SK-N-MC (cell line): ENCODE results near the gene KCNJ15.

Source experiments
- DNase-seq: peaks from one replicate; pipeline ENCODE4 v3.0.0-alpha.2; 2011; ENCODE audit warnings: low read depth, low spot score
- H3K27ac ChIP-seq: fragments of 200-600 bp; sonication (generic); 2 replicates; pipeline ENCODE4 v1.5.1; 2016; ENCODE audit warnings: mixed run types
- H3K36me3 ChIP-seq: fragments of 200-600 bp; sonication (generic); 2 replicates; pipeline ENCODE4 v1.6.1; 2017; ENCODE audit warnings: antibody characterized with exemption, low read length, mixed read lengths; ENCODE audit not compliant: insufficient read depth
- H3K4me3 ChIP-seq: fragments of 200-600 bp; sonication (generic); 2 replicates; pipeline ENCODE4 v1.5.1; 2016
- H3K9ac ChIP-seq: fragments of 200-600 bp; sonication (generic); 2 replicates; pipeline ENCODE4 v1.8.0; 2017; ENCODE audit warnings: mixed run types, mixed read lengths; ENCODE audit not compliant: insufficient read length
- H3K9me3 ChIP-seq: fragments of 200-600 bp; sonication (generic); 2 replicates; pipeline ENCODE4 v1.6.1; 2017; ENCODE audit warnings: low read depth, mild to moderate bottlenecking, antibody characterized with exemption, low read length, moderate library complexity, mixed read lengths
- EZH2 ChIP-seq: fragments of 200-600 bp; sonication (generic); IDR thresholded peaks from one replicate; pipeline ENCODE4 v1.6.1; 2017; ENCODE audit warnings: antibody characterized with exemption
- FOXP2 ChIP-seq: optimal IDR thresholded peaks from 2 replicates; pipeline ENCODE3; 2011; ENCODE audit warnings: mild to moderate bottlenecking, moderate library complexity; ENCODE audit not compliant: insufficient read depth; ENCODE audit errors: extremely low read length, control extremely low read depth
- POLR2AphosphoS5 ChIP-seq: IDR thresholded peaks from 2 replicates; pipeline ENCODE4 v1.6.1; 2012; ENCODE audit warnings: mild to moderate bottlenecking, low read depth, low read length, borderline replicate concordance

Gene KCNJ15

DNA sequence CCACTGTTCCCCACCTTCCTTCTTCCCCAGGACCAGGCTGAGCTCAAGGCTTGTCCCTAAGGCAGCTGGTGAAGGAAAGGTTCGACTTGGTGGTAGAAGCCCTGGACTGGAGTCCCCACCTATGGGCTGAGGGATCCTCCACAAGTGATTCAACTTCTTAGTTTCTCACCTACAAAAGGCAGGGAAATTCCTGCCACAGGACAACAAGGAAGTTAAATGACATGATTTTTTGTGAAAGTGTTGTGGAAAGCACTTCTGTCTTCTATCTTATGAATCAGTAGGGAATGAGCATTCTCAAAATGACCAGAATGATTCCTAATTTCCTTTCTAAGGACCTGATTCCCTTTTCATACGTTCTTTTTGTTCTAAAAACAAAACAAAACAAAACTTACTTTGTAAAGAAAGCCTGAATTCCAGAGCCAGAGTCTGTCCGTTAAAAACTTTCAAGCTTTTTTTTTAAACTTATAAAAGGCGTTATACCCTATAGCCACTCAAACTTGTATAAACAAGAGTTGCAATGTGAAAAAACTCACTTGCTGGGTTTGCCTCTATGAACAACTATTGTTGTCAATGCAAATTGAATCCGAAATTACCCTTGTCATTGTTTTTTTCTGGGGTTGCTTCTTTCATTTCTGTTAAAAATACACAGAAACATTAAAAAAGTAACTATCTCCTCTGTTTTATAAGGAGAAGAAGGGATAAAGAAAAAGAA, 12.2 kb downstream of the KCNJ15 start:
- H3K36me3 ChIP-seq: no peaks in the 10 kb centered on the region
- H3K27ac ChIP-seq: no peak overlapping the region
- no peaks in the 10 kb centered on the region for H3K9me3 ChIP-seq
- TF ChIP-seq POLR2AphosphoS5 (no peak), FOXP2 (no peak), EZH2 (no peak)
- no peak overlapping the region for H3K4me3 ChIP-seq
- no peak for DNase-seq
- no peak overlapping the region for H3K9ac ChIP-seq

DNA sequence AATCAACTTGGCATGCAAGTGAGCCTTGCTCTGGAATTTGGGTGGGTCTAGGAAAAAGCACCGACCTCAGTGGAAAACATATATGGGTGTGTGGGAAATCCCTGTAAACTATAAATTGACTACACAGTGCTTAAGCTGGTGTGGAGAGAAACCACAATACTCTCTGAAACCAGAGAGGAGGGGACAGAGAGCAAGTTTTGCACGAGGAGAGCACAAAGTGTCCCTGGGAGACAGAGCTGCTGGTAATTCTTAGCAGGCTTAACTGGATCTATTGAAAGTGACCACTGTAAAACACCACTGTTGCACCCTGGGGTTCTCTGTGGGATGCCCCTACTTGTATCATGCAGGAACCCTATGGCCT, 12.8 kb downstream of the KCNJ15 start:
- Histone ChIP-seq H3K36me3 (no peaks in the 10 kb centered on the region), H3K9me3 (no peaks in the 10 kb centered on the region), H3K9ac (no peak overlapping the region), H3K27ac (no peak overlapping the region), H3K4me3 (no peak overlapping the region)
- TF ChIP-seq FOXP2: no peak
- TF ChIP-seq POLR2AphosphoS5: no peak
- no peak for TF ChIP-seq EZH2
- DNase-seq: no peak

DNA sequence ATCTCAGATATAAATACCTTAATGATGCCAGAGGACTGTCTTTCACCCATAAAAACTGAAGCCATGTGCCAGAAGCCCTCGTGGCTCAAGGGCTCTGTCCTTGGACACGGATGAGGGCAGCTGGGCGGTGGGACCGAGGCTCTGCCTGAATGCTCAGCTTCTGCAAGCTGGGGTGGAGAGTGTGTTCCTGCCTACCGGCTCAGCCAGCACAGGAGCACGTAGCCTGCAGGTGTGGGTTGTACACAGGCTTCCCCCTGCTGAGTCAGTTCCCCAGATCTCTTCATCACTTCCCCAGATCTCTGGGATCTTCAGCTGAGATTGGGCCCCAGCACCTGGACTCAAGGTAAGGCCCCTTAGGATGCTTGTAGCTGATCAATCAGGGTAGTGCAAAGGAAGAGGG, 15.4 kb downstream of the KCNJ15 start:
- TF ChIP-seq EZH2 (no peak), FOXP2 (no peak), POLR2AphosphoS5 (no peak)

DNA sequence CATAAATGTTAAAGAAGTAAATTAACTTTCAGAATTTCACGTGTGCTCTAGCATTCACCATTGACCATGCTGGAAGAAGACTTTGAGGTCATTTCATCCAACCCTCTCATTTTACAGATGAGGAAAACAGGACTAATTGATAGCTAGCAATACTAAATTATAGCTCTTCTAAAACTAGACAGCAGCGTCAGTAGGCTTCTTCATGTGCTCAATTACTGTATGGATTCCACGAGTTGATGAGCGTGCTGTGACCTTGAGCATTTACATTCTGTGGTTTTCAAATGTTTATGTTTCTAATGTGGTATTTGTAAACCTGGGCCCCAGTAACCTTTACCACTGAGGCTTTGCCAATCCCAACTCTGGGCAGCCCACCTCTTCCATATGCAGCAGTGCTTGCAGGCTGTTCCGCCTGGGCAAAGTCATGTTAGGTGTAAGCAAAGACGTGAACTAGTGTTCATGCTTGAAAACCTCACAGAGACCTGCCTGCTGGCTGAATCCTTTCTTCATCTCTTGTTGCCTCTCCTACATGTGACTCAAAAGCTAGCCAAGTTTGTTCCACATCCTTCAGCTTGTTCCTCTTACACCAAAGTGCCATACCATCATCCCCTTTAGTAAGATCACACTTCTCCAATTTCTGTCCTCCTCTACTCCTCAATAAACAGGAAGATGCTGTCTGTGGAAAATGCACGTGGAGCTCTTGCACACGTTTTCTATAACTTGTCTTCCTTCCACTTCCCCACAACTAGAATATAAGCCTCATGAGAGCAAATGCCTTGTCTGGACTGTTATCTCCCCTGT, 17.2 kb downstream of the KCNJ15 start:
- TF ChIP-seq FOXP2: no peak
- TF ChIP-seq EZH2: no peak
- TF ChIP-seq POLR2AphosphoS5: no peak
- no peak overlapping the region for H3K9ac ChIP-seq
- H3K36me3 ChIP-seq: no peaks in the 10 kb centered on the region
- no peak overlapping the region for H3K4me3 ChIP-seq
- no peaks in the 10 kb centered on the region for H3K9me3 ChIP-seq
- no peak for DNase-seq
- H3K27ac ChIP-seq: no peak overlapping the region

More for the DNA sequence above, 15.4 kb downstream of the KCNJ15 start:
- no peaks in the 10 kb centered on the region for H3K36me3 ChIP-seq
- no peak overlapping the region for H3K9ac ChIP-seq
- H3K27ac ChIP-seq: no peak overlapping the region
- no peak overlapping the region for H3K4me3 ChIP-seq
- no peaks in the 10 kb centered on the region for H3K9me3 ChIP-seq
- DNase-seq: no peak

DNA sequence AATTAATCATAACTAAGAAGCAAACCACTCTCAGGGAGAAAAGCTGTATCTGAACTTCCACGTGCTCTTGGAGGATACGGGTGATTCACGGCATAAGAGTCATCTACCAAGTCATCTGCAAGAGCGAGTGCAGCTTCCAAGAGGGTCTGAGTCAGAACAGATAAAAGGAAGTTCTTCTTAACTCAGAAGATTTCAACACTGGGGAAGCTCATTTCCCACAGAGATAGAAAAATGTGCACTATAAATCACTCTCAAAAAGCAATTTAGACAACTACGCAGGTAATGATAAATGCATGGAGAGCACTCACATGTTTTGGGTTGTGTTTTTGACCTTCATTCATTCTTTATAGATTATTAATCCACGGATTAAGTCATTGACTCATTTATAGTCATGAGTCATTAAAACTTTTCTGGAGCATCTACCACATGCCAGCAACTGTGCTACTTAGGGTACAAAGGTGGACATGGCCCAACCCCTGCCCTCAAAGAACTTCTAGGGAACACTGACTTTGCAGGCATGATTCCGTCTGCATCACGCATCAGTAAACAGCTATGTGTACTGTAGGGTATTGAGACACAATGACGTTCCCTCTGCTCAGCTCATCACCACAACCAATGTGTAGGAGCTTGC, 20.8 kb downstream of the KCNJ15 start:
- Histone ChIP-seq H3K36me3 (no peaks in the 10 kb centered on the region), H3K27ac (no peak overlapping the region), H3K4me3 (no peak overlapping the region), H3K9me3 (no peaks in the 10 kb centered on the region), H3K9ac (no peak overlapping the region)
- TF ChIP-seq POLR2AphosphoS5 (no peak), FOXP2 (no peak), EZH2 (no peak)
- DNase-seq: no peak

DNA sequence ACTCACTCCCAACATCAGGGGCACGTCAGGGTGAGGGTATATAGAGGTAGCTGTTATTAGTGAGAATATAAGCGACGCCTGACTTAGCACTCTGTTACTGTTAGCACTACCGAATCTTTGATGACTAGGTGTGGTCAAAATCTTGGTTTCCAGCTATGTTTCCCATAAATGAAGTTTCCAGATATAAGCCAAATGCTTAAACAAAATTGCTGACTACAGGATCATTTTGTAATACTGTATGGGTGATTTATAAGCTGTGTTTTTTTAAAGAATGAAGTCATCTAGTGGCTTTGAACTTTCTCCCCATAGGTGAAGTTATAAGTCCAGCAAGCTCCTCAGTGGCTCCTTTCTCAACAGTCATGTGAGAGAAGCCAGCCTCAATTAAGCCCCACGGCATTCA, 23.7 kb downstream of the KCNJ15 start:
- no peak overlapping the region for H3K27ac ChIP-seq

DNA sequence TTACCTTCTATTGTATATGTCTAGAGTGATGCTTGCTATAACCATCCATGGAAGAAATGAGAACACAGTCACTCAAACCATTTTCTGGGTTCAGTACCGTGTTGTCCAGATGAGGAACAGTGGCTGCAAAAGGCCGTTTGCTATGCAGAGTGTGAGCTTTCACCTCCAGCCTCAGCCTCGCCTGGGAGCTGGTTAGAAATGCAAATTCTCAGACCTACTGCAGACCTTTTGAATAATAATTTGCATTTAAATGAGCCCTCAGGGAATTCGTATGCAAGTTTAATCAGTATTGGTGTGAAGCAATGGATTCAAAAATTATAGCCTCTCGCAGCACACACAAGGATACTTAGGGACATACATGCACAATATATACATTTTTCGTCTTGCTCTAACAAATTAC, 24.1 kb downstream of the KCNJ15 start:
- Histone ChIP-seq H3K36me3 (no peaks in the 10 kb centered on the region), H3K9ac (no peak overlapping the region), H3K9me3 (no peaks in the 10 kb centered on the region), H3K4me3 (no peak overlapping the region), H3K27ac (no peak overlapping the region)
- DNase-seq: no peak
- TF ChIP-seq POLR2AphosphoS5 (no peak), FOXP2 (no peak), EZH2 (no peak)

More for the DNA sequence above, 23.7 kb downstream of the KCNJ15 start:
- no peak overlapping the region for H3K9ac ChIP-seq
- no peaks in the 10 kb centered on the region for H3K36me3 ChIP-seq
- H3K9me3 ChIP-seq: no peaks in the 10 kb centered on the region
- DNase-seq: no peak
- TF ChIP-seq EZH2 (no peak), FOXP2 (no peak), POLR2AphosphoS5 (no peak)
- H3K4me3 ChIP-seq: no peak overlapping the region

DNA sequence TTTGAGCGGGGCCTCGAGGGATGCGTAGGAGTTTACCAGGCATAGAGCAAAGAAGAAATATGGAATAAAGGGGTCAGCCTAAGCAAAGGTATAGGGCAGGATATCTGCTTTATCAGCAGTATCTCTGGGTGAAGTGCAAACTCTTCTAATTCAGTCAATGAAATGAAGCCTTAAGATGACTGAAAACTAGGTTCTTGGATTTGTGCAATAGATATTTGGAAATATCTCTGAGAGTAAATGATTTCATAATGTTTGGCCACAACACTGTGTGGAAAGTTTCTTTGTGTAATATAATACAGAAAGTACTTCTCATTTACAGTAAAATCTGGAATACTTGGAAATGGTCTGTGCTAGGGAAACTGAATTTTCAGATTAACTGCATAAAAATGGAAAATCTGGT, 26.1 kb downstream of the KCNJ15 start:
- Histone ChIP-seq H3K4me3 (no peak overlapping the region), H3K36me3 (no peaks in the 10 kb centered on the region), H3K9ac (no peak overlapping the region), H3K27ac (no peak overlapping the region), H3K9me3 (no peaks in the 10 kb centered on the region)
- no peak for TF ChIP-seq EZH2
- TF ChIP-seq FOXP2: no peak
- no peak for TF ChIP-seq POLR2AphosphoS5
- DNase-seq: no peak

DNA sequence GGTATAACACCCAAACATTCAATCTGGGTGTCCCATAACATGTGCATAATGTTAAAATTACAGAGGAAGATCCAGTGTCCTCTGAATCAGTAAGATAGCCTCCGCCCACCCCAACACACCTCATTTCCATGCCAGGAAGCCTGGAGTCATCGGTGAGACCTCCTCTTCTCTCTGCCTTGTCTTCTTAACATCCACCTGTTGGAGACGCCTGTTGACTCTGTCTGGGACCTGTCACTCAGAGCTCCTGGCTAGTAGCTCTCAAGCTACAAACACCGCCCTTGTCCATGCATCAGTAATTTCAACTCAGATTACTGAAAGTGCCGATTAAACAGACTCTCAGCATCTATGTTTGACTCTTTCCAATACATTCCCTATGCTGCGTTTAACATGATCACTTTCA, 27.4 kb downstream of the KCNJ15 start:
- TF ChIP-seq EZH2 (no peak), FOXP2 (no peak), POLR2AphosphoS5 (no peak)
- H3K9ac ChIP-seq: no peak overlapping the region
- no peaks in the 10 kb centered on the region for H3K9me3 ChIP-seq
- H3K27ac ChIP-seq: no peak overlapping the region
- no peak overlapping the region for H3K4me3 ChIP-seq
- DNase-seq: no peak
- no peaks in the 10 kb centered on the region for H3K36me3 ChIP-seq
